Measurements from ENCODE around the gene TMPRSS6.

The TMPRSS6 gene

GRCh38 chr22:37023743-37024338, 85.7 kb downstream of the TMPRSS6 start:
- DNase-seq, result no peak

- DNase-seq, result no peak
These were observed 86.8 kb downstream of the TMPRSS6 start for GRCh38 chr22:37022483-37023337.

- DNase-seq, result peak; percentile 16
These were observed 87.6 kb downstream of the TMPRSS6 start for GRCh38 chr22:37021710-37022482.

GRCh38 chr22:37021041-37021440, 88.5 kb downstream of the TMPRSS6 start:
- no peak for DNase-seq

GRCh38 chr22:37020192-37020479, 89.4 kb downstream of the TMPRSS6 start:
- peak; percentile 47 for DNase-seq

GRCh38 chr22:37019309-37020191, 90.0 kb downstream of the TMPRSS6 start, which contains the start of the genes MPST and TST:
MPST (plus strand) TSS chr22:37019742; CDS start chr22:37019837, 95 bp downstream.
TST (minus strand) TSS chr22:37019447; CDS start chr22:37018732, 715 bp downstream.
- peak; percentile 47 for DNase-seq

GRCh38 chr22:37018815-37019308, 90.7 kb downstream of the TMPRSS6 start:
- DNase-seq, result no peak

- no peak for DNase-seq
These were observed 91.3 kb downstream of the TMPRSS6 start for GRCh38 chr22:37018086-37018814.

GRCh38 chr22:37017356-37017755, 92.2 kb downstream of the TMPRSS6 start:
- DNase-seq, result no peak

- no peak for DNase-seq
These were observed 93.2 kb downstream of the TMPRSS6 start for GRCh38 chr22:37016134-37016910.

GRCh38 chr22:37015587-37015878, 94.0 kb downstream of the TMPRSS6 start:
- no peak for DNase-seq

Measured in MV-4-11 (cell line).